Raji (cell line): ENCODE results near the gene CBFA2T2.

Experiments used
- POLR2A ChIP-seq: IDR thresholded peaks from 2 replicates; pipeline ENCODE4 v1.6.1; 2011; ENCODE audit warnings: low read depth, low read length, control low read depth; ENCODE audit not compliant: insufficient read depth

Gene CBFA2T2

DNA sequence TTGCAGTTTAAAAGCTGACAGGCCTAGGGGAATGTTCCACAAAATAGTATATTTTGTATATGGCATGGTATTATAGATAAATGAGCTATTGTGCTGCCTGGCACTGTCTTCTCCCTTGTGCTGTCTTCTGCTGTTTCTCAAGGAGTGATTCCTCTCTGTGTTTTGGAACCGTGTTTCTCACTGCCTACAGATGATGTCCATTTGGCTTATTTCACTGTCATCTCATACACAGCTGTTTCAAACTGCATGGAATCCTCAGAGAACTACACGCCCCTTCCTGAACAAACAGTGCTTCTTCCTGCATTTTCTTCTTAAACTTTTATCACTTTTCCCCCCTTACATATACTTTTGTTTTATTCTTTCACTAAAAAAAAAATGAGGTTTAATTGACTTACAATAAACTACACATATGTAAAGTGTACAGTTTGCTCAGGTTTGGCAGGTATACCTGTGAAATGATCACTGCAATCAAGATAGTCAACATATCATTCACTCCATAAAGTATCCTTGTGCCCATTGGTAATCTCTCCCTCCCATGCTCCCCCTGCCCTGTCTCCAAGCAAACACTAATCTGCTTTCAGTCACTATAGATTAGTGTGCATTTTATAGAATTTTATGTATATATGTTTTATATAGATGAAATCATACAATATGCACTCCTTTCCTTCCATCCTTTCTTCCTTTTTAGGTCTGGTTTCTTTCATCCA lies 43.0 kb downstream of the CBFA2T2 start:
- TF ChIP-seq POLR2A = no peak

DNA sequence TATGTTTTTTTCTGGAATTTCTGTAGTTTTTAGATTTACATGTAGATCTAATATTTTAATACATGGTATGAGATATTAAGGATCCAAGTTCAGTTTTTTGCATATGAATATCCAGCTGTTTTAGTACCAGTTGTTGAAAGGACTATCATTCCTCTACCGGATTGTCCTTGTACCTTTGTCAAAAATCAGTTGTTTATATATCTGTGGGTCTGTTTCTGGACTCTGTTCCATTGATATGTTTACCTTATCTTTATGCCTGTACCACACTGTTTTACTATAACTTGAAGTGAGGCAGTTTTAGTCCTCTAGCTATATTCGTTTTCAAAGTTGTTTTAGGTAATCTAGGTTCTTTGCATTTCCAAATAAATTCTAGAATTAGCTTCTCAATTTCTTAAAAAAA lies 47.7 kb downstream of the CBFA2T2 start:
- TF ChIP-seq POLR2A = no peak

DNA sequence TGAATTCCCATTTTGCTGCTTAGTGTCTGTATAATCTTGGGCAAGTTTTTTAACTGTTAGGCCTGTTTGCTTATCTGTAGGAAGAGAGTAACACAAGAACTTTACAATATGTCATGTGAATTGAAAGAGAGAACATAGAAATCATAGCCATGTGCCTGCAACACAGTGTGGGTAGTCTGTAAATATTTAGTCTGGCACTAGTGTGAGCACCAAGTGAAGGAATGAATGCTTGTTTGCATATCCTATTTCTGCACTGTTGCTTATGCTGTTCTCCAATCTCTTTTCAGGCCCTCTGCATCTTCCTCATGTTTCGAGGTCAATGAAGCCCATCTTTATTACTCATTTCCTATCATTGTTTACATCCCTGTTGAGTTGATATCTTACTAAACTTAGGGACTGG lies 49.2 kb downstream of the CBFA2T2 start:
- TF ChIP-seq POLR2A = no peak

DNA sequence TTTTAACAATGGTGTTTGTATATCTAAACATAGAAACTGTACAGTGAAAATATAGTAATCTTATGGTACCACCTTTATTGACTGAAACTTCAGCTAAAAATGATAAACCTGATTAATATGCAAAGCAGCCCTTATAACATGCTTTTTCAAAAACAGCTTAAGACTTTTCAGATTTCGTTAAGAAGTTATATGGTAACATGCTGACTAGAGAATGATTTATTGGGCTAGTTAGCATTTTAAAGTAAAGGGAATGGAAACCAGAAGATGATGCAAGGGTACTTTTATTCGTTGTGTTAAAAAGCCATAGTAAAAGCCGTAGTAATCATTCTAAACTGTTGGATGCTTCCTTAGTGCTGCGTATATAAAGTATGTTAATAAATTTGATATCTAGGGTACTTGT lies 50.5 kb downstream of the CBFA2T2 start:
- no peak for TF ChIP-seq POLR2A

DNA sequence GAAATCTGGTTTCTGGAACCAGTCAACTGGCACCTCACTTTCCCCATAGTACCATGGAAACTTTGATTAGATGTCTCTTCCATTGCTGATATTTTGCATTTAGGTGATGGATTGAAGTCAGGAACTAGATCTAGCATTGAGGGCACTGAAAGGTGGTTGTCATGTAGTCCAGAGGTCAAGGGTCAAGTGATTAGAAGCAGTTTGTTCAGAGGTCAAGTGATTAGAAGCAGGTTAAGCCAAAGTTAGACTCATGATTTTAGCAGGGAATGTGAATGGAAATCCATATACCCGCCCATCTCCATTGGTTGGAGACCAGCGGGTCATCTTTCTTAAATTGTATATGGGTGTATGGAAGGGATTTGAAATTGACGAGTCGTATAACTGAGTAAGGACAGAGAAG lies 51.2 kb downstream of the CBFA2T2 start:
- no peak for TF ChIP-seq POLR2A

DNA sequence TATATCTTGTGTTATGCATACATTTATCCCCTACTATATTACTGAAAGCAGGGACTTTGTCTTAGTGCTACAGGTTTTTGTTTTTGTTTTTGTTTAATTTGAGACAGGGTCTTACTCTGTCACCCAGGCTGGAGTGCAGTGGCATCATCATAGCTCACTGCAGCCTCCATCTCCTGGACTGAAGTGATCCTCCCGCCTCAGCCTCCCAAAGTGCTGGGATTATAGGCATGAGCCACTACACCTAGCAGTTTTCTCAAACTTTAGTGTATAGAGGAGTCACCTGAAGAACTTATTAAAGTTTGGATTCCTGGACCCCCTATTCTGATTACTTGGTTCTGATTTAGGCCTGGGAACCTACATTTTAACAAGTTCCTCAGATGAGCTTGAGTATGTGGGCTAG lies 51.9 kb downstream of the CBFA2T2 start:
- TF ChIP-seq POLR2A = no peak

DNA sequence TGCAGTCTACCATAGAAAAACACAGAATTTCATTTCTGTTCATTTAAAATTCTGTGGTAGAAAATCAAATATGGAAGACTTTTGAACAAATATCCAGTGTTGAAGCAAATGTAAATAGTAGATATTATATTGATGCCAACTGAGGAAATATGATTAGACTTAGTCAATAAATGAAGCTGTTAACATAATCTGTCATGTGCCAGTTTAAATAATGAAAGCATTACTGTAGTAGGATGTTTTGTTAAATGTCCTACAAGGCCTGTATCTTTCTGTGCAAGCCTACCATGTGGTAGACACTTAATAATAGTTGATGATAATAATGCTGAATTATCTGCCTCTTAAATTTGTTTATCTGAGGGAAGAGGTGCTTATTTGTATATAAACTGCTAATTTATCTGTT lies 55.9 kb downstream of the CBFA2T2 start:
- TF ChIP-seq POLR2A = no peak

DNA sequence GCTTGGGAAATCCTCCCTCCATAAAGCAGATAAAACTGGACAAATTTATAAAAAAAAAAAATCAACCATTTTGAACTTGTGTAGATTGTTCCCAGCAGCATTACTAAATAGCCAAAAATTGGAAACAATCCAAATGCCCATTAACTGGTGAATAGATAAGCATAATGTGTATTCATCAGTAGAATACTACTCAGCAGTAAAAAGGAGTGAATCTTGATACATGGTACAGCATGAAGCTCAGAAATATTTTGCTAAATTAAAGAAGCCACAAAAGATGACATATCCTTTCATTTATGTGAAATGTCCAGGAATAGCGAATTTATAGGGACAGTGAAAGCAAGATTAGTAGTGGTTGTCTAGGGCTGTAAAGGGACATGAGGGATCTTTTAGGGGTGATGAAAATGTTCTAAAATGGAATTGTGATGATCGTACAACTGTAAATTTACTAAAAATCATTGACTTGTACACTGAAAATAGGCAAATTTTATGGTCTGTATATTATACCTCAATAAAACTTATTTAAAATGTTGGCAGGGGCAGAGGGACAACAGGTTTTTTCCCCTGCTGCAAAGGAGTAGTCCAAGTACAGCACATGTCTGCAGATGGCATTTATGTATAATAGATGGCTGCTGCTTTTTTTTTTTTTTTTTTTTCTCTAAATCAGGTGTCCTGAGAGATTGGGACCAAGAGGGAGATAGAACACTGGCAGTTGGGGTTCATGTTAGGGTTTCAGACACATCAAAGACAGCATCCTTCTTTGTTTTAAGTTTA lies 59.5 kb downstream of the CBFA2T2 start:
- TF ChIP-seq POLR2A = no peak

DNA sequence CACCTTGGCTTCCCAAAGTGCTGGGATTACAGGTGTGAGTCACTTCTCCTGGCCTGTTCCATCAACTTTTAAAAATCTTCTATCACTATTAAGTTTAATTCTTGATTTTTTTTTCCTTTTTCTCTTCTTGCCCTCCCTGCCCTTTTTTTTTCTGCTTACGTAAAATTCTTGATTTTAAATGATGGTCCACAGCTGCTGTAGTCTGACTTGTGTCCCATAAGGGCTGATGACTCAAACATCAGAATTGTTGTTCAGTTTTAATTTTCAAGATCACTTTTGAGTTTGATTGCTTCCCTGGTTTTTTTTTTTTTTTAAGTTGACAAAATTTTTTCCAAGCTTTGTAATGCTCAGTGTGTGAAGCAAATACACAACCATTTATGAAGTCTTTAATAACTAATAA lies 61.9 kb downstream of the CBFA2T2 start:
- no peak for TF ChIP-seq POLR2A

DNA sequence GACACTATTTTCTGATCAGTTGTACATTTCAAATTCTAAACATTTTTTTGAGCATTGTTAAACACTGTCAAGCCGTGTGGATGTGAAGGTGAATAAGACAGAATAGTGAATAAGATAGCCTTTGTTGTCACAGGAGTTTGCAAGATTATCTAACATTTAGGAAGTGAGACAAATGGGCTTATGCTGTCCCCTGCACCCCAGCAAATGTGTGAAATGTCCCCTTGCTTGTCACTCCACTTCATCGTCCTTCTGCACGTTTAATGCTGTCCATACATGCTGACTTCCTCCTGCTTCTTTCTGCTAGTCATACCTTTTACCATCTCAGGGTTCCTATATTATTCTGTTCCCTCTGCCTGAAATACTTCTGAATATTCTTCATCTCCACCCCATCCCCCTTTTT lies 62.6 kb downstream of the CBFA2T2 start:
- TF ChIP-seq POLR2A = no peak

DNA sequence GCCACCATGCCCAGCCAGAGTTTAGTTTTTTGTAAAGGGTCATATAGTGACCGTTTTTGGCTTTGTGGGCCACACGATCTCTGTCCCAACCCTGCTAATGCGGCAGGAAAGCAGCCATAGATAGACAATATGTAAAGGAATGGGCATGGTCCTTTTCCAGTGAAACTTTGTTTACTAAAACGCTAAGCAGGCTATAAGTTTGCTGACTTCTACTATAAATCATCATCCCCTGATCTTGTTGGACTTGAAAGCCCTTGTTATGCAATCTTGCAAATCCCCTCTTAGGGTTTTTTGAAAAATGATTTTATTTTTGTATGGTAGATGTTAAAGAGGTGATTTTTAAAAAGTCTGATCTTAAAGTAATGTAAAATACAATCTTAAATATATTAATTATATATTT lies 63.6 kb downstream of the CBFA2T2 start:
- no peak for TF ChIP-seq POLR2A

DNA sequence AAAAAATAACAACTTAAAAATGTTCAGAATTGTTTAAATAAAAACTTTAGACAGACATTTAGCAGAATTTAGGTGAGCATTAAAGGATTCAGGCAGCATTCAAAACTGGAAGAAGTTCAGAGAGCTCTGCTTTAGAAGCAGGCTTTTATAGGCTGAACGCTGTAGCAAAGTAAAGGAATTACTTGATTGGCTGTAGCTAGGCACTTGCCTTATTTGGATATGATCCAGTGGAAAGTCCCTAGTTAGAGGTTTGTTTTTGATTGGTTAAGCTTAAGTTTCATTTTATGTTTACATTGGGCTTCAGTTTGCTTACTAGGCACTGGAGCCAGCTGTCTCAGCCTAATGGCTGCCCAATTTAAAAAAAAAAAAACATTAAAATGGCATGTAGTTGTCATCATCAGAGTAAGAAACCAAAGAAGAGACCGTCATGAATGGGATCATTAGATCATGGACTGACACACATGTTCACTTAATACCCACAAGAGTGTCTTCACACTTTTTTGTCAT lies 65.1 kb downstream of the CBFA2T2 start:
- TF ChIP-seq POLR2A = peak; percentile 57; the same call in 1 of the 2 replicates

DNA sequence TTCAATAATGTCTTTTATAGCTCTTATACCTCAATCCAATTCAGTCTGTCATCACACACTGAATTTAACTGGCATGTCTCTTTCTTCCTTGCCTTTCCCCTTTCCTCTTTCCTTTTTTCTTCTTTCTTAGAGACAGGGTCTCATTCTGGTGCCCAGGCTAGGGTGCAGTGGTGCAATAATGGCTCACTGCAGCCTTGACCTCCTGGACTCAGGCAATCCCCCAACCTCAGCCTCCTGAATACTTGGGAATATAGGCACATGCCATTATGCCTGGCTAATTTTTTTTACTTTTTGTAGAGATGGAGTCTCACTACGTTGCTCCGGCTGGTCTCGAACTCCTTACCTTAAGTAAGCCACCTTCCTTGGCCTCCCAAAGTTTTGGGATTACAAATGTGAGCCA lies 65.9 kb downstream of the CBFA2T2 start:
- no peak for TF ChIP-seq POLR2A

DNA sequence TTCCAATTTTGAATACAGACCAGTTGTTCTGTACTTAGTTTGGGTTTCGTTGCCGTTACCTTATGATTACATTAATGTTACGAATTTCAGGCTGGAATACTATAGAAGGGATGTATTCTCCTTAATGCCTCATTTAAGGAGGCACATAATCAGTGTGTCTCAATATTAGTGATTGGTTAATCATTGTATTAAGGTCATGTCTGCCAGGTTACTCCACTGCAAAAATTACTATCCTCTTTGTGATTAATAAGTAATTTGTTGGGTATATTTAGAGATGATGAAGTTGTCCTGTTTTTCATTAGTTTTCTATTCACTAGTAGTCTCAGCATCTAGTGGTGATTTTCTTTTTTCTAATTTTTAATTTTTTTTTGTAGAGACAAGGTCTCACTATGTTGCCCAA lies 66.3 kb downstream of the CBFA2T2 start:
- TF ChIP-seq POLR2A = no peak

DNA sequence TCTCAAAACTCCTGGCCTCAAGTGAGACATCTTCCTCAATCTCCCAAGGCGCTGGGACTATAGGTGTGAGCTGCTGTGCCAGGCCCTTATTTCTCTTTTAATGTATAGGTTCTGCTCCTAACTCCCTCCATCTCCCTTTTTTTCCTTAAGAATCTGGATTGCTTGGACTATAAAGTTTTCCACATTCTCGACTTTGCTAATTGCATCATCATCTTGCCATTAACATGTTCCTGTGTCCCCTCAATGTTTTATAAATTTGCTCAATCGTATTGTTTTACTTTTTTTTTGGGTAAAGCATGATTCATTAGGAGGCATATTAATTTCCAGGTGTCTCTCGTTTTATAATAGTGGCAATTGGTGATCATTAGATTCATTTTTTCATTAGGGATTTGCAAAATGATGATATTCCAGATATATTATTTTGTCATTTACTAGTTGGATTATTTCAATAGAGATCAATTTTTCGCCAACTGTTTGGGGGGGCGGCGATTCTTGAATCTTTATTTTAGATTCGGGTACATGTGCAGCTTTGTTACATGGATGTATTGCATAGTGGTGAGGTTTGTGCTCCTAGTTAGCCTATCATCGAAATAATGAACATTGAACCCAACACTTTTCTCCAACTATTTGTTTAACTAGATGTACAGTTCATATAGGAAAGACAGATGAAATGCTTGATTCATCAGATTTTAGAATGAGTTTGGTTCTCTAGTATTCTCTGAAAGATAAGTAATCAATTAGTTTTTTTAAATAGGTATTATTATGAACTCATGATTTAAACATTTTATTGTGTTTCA lies 68.7 kb downstream of the CBFA2T2 start:
- TF ChIP-seq POLR2A = no peak

DNA sequence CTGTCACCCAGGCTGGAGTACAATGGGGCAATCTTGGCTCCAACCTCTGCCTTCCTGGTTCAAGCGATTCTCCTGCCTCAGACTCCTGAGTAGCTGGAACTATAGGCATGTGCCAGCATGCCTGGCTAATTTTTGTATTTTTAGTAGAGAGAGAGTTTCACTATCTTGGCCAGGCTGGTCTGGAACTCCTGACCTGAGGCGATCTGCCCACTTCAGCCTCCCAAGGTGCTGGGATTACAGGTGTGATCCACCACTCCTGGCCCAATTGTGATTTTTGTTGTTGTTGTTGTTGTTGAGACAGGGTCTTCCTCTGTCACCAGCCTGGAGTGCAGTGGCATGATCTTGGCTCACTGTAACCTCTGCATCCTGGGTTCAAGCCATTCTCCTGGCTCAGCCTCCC lies 69.3 kb downstream of the CBFA2T2 start:
- TF ChIP-seq POLR2A = no peak
